ENCODE results near the gene PKP3.

The PKP3 gene

DNA sequence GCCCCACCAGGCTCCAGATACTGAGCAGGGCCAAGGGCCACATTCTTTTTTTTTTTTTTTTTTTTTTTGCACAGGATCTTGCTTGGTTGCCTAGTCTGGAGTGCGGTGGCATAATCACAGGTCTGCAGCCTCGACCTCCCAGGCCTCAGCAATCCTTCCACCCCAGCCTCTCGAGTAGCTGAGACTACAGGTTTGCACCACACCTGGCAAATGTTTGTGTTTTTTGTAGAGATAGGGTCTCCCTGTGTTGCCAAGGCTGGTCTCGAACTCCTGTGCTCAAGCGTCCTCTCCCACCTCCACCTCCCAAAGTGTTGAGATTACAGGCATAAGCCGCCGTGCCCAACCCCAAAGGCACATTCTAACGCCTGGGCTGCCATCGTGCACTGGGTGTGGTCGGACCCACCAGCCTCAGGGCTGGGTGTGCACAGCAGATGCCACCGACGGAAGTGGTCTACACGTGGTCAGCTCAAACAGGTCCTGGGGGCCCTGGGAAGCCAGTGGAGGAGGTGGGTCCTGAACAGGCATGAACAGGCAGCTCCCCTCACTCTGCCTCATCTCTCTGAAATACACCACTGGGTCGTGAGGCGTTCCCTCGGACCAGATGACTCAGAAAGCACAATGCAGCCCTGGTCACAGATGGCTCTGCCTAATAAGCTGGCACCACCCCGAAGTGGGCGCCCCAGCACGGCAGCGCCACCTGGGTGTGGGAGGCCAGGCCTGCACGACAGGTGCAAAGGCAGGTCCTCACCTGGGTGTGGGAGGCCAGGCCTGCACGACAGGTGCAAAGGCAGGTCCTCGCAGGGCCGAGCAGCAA is 29.9 kb upstream of the PKP3 start:
- peak; percentile 32 for DNase-seq

DNA sequence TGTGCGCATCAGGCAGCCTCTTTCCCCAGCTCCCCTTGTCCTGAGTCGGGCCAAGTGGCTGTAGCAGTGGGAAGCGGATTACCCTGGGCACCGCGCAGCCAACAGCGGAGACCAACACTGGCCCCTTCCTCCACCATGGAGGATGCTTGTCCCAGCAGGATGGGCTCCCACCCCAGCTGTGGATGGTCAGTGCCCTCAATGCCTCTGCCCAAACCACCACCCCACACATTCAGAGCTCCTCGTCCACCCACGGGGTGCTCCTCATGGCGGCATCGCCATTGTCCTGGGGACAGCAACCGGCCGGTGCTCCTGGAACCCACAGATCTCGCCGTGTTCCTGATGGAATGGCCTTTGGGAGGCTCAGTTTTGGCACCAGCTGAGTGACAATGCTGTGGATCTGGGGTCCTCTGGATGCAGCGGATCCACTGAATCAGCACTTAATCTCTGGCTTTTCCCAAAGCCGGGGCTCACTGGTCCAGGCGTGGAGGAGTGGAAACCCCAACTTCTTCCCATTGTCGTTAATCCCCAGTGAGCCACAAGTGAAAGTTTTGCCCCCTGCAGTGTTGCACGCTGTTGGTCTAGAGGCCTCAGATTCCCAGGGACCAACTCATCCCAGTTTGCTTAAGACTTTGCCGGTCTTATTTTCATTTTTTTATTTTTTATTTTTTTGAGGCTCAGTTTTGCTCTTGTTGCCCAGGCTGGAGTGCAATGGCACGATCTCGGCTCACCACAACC is 28.9 kb upstream of the PKP3 start:
- no peak for DNase-seq

DNA sequence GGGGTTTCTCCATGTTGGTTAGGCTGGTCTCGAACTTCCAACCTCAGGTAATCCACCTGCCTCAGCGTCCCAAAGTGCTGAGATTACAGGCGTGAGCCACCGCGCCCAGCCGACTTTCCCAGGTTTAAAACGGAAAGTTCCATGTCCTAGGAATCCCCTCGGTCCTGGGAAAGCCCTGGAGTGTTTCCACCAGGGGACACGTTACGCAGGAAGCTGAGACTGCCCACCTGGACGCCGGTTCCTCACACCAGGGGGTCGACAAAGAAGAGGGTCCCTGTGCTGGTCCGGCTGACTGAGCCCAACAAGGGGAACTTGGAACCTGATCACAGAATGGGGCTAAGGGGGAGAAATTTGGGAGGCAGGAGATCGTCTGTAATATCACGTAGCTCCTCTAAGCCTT is 28.2 kb upstream of the PKP3 start:
- no peak for DNase-seq

- no peak for DNase-seq
Measured at GRCh38 chr11:367956-368413, 26.0 kb upstream of the PKP3 start.

DNA sequence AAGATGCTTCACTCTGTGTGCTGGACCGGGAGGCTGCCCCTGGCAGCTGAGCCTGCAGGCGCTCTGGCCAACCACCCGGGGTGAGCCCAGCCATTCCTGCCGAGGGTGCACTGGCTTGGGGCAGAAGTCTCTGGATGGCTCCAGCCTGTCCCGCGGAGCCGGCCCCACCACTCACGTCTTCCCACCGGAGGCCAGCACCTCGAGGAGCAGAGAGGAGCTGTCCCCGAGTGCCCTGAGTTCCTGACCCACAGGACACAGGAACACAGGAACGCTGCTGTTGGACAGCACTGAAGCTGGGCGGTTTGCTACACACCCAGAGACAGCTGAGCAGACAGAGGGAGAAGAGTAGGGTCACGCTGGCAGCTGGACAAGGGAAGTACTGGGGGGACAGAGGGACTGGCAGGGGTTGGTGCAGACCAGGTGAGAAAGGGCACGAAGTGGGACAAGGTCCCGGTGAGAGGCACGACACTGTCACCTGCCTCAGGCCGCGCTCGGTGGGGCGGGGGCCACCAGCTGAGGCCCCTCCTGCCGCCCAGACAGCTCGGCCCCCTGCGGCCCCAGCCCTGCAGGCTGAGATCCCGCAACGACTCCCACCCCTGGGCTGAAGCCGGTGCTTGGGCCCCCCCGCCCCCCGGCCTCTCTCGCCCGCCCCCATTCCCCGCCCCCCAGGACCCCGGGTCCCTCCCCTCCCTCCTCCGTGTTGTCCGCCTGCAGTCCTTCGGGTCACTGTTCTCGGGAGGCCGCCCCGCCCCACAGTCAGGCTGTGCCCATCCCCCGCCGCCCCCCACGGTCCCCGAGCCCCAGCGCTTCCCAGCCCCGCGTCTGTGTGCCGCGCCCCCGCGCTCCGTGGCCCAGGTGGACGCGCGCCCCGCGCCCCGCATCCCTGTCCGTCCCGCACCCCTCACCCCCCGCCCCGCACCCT is 25.3 kb upstream of the PKP3 start:
- DNase-seq = no peak

DNA sequence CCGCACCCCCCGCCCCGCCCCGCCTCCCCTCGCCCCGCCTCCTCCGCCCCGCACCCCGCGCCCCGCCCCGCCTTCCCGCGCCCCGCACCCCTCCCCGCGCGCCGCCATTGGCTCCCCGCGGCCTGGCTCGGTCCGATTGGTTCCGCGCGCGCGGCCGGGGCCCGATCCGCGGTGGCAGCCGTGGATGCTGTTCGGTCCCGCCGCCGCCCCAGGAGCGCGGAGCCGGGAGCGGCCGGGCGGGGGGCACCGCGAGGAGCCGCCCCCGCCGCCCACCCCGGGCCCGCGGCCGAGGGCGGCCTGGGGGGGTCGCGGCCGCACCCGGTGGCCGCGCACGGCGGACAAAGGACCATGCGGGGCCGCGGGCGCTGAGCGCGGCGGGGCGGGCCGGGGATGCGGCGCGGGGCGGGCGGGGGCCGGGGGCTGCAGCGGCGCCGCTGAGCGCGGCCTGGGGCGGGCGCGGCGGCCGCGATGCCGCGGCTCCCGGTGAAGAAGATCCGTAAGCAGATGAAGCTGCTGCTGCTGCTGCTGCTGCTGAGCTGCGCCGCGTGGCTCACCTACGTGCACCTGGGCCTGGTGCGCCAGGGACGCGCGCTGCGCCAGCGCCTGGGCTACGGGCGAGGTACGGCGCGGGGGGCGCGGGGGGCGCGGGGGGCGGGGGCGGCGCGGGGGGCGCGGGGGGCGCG is 24.5 kb upstream of the PKP3 start, which contains the start of gene B4GALNT4:
B4GALNT4 (plus strand) TSS at position 164 of the 683 bp plus-strand sequence; CDS start at position 469, 305 bp downstream.
- DNase-seq = no peak

DNA sequence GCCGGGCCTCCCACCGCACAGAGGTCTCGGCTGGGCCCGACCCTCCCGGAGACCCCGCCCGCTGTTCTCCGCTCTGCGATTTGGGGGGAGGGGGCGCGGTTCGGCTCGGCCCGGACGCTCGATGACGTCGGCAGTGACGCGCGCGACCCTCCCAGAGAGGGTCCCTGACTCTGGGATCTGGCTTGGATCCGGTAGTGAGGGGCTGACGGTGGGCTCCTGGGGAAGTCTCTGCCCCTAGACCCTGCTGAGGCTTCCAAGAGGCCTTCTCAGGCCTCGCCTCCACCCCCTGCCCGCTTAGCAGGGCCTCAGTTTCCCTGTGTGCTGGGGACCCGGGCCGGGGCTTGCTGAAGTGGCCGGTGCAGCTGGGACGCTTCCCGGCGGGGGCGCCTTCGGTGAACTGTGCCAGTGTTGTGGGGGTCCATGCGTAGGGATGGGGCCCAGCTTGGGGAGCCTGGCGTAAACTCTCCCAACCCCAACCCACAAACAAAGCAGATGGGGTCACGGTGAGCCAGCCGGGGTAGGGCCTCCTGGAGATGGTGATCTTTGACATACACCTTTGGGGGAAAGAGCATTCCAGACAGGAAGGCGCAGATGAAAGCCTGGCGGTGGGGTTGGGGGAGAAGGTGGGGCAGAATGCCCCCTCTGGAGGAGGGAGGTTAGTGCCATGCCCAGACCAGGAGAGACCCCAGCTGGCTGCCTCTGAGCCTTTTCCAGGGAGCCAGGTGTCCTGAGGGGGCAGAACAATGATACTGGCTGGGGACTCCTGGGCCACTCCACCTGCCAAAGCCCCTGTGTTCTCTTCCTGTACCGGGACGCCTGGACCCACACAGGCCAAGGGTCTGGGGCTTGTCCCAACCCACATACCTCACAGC is 23.7 kb upstream of the PKP3 start:
- DNase-seq = no peak

- no peak for DNase-seq
Measured at GRCh38 chr11:371051-371450, 23.0 kb upstream of the PKP3 start.

DNA sequence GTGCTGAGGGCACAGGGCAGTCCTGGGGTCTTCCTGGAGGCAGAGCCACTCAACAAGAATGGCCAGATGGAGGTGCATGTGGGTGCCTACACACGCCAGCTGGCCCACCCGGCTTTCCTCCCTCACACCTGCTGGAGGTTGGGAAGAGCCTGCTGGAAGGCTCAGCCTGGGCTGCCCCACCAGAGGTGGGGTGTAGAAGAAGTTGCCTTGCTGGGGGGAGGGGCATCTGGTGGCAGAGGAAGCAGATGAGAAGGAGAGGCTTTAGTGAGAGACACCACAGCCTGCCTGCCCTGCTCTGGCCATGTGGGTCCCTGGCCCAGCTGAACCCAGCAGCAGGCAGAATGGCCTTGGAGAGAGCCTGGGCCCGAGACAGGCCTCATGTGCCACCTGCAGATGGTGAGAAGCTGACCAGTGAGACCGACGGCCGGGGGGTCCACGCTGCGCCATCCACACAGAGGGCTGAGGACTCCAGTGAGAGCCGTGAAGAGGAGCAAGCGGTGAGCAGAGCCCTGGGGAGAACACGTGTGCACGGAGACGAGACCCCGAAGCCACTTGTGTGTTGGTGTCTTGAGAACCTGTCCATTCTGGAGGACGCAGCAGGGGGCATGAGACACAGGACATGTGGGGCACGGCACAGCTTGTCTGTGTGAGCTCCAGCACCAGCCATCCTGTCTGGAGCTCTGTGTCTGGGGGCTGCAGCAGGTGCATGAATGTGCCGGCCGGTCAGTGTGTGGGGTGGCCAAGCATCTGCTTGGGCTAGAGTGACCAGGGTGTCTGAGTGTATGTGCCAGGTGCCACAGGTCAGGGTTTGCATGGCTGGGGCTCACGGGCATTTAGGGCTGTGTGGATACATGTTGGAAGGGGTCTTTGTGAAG is 22.1 kb upstream of the PKP3 start:
- no peak for DNase-seq

DNA sequence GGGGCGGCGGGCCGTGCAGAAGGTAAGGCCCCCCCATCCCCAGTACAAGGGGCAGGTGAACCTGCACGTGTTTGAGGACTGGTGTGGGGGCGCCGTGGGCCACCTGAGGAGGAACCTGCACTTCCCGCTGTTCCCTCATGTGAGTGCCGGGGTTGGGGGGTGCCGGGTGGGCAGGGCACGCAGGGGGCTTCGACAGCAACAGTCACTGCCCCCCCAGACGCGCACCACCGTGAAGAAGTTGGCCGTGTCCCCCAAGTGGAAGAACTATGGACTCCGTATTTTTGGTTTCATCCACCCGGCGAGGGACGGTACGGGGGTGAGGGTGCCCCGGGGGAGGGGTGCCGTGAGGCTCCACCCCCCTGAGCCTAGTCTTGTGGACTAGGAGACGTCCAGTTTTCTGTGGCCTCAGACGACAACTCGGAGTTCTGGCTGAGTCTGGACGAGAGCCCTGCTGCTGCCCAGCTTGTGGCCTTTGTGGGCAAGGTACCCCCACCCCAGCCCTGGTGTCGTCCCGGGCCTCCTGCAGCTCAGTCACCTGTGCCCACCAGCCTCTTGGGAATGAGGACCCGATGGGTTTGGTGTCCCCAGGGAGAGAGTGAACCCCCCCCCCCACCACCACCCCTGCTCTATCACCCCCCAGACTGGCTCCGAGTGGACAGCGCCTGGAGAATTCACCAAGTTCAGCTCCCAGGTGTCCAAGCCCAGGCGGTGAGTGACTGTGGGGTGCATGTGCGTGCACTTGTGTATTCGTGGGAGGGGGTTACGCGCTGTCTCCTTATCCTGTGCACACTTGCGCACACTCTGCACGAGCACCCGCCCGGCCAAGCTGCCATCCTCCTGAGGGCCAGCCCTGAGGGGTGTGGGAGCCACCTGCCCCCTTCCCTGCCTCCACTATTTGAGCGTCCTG is 20.9 kb upstream of the PKP3 start:
- no peak for DNase-seq

DNA sequence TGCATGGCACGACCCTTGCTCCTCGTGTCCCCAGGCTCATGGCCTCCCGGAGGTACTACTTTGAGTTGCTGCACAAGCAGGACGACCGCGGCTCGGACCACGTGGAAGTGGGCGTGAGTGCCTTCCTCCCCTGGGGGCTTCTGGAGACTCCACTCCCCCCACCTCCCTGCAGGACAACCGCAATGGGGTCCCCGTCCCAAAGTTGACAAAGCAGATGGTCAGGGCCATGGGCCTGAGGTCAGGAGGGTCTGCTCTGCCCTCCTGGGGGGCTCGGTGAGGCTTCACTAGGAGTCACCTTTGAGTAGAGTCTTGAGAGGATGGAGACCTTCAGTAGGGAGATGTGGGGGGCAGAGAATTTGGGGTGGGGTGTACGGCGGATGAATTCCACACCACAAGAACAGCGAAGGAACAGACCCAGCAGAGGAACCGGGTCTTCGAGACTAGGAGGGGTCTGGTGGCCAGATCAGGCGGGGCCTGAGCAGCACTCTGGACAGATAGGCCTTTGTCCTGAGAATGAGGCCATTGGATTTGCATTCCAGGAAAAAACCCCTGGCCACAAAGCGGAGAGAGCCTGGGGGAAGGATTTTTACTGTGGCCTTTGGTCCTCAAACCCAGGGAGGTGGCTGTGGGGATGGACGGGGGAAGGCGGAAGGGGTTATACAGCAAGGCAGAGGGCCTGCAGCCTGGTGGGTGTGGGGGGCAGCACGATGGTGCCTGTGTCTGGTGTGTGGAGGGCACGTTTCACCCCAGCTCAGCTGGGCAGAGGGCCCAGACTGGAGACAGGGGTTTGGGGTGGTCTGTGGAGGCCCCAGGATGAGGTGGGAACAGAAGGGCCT is 20.1 kb upstream of the PKP3 start:
- no peak for DNase-seq

DNA sequence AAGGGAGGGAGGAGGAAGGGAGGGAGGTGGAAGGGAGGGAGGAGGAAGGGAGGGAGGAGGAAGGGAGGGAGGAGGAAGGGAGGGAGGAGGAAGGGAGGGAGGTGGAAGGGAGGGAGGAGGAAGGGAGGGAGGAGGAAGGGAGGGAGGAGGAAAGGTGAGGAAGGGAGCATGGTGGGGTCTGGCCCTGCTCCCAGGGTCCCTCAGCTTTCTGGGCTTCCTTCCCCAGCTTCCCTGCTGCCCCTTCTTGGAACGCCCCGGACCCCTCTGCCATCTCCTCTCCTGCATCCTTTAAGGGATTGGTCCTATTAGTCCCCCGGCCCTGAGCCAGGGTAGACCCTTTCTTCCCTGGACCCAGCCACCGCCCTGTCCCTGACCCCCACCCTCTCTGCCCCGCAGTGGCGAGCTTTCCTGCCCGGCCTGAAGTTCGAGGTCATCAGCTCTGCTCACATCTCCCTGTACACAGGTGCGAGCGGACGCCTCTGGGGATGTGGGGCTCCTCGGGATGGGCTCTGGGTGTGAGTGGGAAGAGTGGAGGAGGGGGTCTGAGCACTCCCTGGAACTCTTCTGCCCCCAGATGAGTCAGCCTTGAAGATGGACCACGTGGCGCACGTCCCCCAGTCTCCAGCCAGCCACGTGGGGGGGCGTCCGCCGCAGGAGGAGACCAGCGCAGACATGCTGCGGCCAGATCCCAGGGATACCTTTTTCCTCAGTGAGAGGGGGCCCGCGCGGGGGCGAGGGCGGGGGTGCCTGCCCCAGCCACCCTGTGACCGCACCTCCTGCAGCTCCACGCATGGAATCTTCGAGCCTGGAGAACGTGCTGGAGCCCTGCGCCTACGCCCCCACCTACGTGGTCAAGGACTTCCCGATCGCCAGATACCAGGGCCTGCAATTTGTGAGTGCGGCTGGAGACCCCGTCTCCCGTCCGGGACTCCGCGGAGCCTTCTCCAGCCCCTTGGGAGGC is 18.7 kb upstream of the PKP3 start:
- DNase-seq = no peak

- no peak for DNase-seq
Measured at GRCh38 chr11:376531-377173, 17.4 kb upstream of the PKP3 start.

- DNase-seq = no peak
Measured at GRCh38 chr11:377174-377865, 16.7 kb upstream of the PKP3 start.

DNA sequence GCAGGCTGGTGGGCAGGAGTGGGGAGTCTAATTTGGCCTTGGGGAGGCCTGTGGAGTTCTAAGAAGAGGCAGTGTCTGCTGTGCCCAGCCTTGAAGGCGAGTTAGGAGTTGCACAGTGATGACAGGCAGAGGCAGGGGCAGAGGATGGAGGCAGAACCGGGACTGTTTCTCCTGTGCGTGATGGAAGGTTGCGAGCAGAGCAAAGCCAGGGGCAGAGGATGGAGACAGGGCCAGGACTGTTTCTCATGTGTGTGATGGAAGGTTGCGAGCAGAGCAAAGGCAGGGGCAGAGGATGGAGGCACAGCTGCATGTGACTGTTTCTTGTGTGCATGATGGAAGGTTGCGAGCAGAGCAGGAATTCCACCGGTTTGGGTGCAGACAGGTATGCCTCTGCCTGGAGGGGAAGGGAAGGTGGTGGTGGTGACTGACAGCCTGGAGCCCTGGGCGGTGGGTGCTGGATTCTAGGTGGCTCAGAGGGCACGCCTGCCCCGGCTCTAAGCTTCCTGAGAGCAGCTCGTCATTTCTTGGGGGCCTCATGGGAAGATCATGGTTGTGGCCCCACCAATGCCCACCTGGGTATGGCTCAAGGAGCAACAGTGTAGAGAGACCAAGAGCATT is 16.0 kb upstream of the PKP3 start:
- DNase-seq = no peak
